22Rv1 (cell line): Measurements from ENCODE around the gene ACAN.

Experiments used
- CTCF ChIP-seq: fragments of 450-650 bp; IDR thresholded peaks from 2 replicates; pipeline ENCODE4 v1.5.1; 2017; ENCODE audit warnings: mild to moderate bottlenecking
- ZFX ChIP-seq: fragments of 450-650 bp; IDR thresholded peaks from 2 replicates; pipeline ENCODE4 v1.6.1; 2017; ENCODE audit warnings: antibody characterized with exemption, borderline replicate concordance

GRCh38 chr15:88908123-88908522 is 104.9 kb downstream of the ACAN start:
- TF ChIP-seq CTCF: no peak
- TF ChIP-seq ZFX: no peak
